Measurements from ENCODE around the gene ARHGAP12.
"Not testable (repeated sequence)": the region's sequence is repeated elsewhere in the genome, so short reads cannot be mapped to it uniquely, and the experiment has no call there.

ARHGAP12 gene

GRCh38 chr10:31816318-31816717 lies 112.3 kb downstream of the ARHGAP12 start:
- no peak for DNase-seq

- DNase-seq: peak; percentile 65
Observed at GRCh38 chr10:31808258-31809218, 120.1 kb downstream of the ARHGAP12 start.

- DNase-seq: no peak
Observed at GRCh38 chr10:31804352-31804810, 124.2 kb downstream of the ARHGAP12 start.

GRCh38 chr10:31803606-31804351 lies 124.9 kb downstream of the ARHGAP12 start:
- no peak for DNase-seq

GRCh38 chr10:31799181-31799580 lies 129.4 kb downstream of the ARHGAP12 start:
- no peak for DNase-seq

- DNase-seq: no peak
Observed at GRCh38 chr10:31792745-31793144, 135.9 kb downstream of the ARHGAP12 start.

- DNase-seq: peak; percentile 32
Observed at GRCh38 chr10:31789555-31789954, 139.1 kb downstream of the ARHGAP12 start.

- DNase-seq: no peak
Observed at GRCh38 chr10:31782701-31783100, 145.9 kb downstream of the ARHGAP12 start.

GRCh38 chr10:31780717-31781116 lies 147.9 kb downstream of the ARHGAP12 start:
- DNase-seq: no peak

- no peak for DNase-seq
Observed at GRCh38 chr10:31778627-31779026, 150.0 kb downstream of the ARHGAP12 start.

- DNase-seq: no peak
Observed at GRCh38 chr10:31776159-31776558, 152.5 kb downstream of the ARHGAP12 start.

GRCh38 chr10:31774928-31775650 lies 153.5 kb downstream of the ARHGAP12 start:
- DNase-seq: no peak

GRCh38 chr10:31774299-31774900 lies 154.2 kb downstream of the ARHGAP12 start:
- DNase-seq: no peak

- no peak for DNase-seq
Observed at GRCh38 chr10:31773749-31774298, 154.8 kb downstream of the ARHGAP12 start.

GRCh38 chr10:31771331-31771831 lies 157.2 kb downstream of the ARHGAP12 start:
- no peak for DNase-seq

- DNase-seq: peak; percentile 61
Observed at GRCh38 chr10:31770307-31770902, 158.2 kb downstream of the ARHGAP12 start.

- no peak for DNase-seq
Observed at GRCh38 chr10:31769564-31769963, 159.1 kb downstream of the ARHGAP12 start.

GRCh38 chr10:31768935-31769334 lies 159.7 kb downstream of the ARHGAP12 start:
- DNase-seq: not testable (repeated sequence)

GRCh38 chr10:31768467-31768866 lies 160.2 kb downstream of the ARHGAP12 start:
- no peak for DNase-seq

- no peak for DNase-seq
Observed at GRCh38 chr10:31765541-31765940, 163.1 kb downstream of the ARHGAP12 start.

GRCh38 chr10:31762316-31762715 lies 166.3 kb downstream of the ARHGAP12 start:
- no peak for DNase-seq

GRCh38 chr10:31761156-31761555 lies 167.5 kb downstream of the ARHGAP12 start:
- DNase-seq: no peak

Data from CD4-positive, alpha-beta T cell treated with Interleukin-21 for 1 hour (primary cell).